Measurements from ENCODE around the gene SHISA9.

Gene SHISA9

GRCh38 chr16:13098536-13098935 lies 197.1 kb downstream of the SHISA9 start:
- DNase-seq (ENCODE audit: insufficient read length, low spot score) (no peak), FAIRE-seq (no peak)
- no peak for TF ChIP-seq CTCF (IDR thresholded peaks at IDR 0.05; ENCODE audit: insufficient read depth, missing control alignments)

DNA sequence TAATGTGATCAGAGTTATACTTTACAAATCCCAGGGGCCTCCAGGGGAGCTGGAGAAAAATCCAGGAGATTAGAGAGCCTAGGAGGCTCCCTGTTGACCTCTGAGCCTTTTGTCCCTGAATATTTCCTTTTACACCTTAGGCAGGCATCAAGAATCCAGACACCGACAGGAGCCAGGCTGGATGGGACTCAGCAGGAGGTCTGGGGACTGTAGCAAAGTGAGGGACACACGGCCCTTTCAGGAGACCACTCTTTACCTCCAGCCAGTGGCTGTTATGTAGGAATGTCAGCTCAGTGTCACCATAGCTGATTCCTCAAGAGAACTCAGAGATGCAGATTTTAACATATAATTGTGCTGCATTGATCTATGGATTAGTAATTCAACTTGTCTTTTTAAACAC lies 198.4 kb downstream of the SHISA9 start:
- no peak for TF ChIP-seq CTCF (IDR thresholded peaks at IDR 0.05; ENCODE audit: insufficient read depth, missing control alignments)
- DNase-seq (ENCODE audit: insufficient read length, low spot score) (no peak), FAIRE-seq (no peak)

DNA sequence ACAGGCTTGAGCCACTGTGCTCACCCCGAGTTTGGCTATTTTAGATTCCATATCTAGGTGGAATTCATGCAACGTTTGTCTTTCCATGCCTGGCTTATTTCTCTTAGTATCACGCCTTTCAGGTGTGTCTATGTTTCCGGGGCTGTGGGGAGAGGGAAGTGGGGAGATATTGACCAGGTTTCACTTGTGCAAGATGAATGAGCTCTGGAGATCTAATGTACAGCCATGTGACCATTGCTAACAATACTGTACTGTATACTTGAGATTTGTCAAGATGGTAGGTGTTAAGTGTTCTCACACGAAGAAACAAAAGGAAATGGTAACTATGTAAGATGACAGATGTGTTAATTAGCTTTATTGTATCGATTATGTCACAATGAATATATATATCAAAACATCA lies 199.6 kb downstream of the SHISA9 start:
- FAIRE-seq = no peak
- no peak for DNase-seq (ENCODE audit: insufficient read length, low spot score)
- no peak for TF ChIP-seq CTCF (IDR thresholded peaks at IDR 0.05; ENCODE audit: insufficient read depth, missing control alignments)

- no peak for TF ChIP-seq CTCF (IDR thresholded peaks at IDR 0.05; ENCODE audit: insufficient read depth, missing control alignments)
- FAIRE-seq = no peak
- no peak for DNase-seq (ENCODE audit: insufficient read length, low spot score)
Measured at GRCh38 chr16:13101828-13102227, 200.4 kb downstream of the SHISA9 start.

- no peak for TF ChIP-seq CTCF (IDR thresholded peaks at IDR 0.05; ENCODE audit: insufficient read depth, missing control alignments)
- DNase-seq (ENCODE audit: insufficient read length, low spot score) (no peak), FAIRE-seq (no peak)
Measured at GRCh38 chr16:13102401-13102800, 201.0 kb downstream of the SHISA9 start.

- no peak for FAIRE-seq
Measured at GRCh38 chr16:13103831-13104530, 202.6 kb downstream of the SHISA9 start.

More at GRCh38 chr16:13103831-13104530, 202.6 kb downstream of the SHISA9 start:
- no peak for TF ChIP-seq CTCF (IDR thresholded peaks at IDR 0.05; ENCODE audit: insufficient read depth, missing control alignments)
- no peak for DNase-seq (ENCODE audit: insufficient read length, low spot score)
